Loucy (cell line): Measurements from ENCODE around the gene CTBP2.

Source experiments
- CTCF ChIP-seq: fragments of 200-600 bp; sonication (generic); conservative IDR thresholded peaks from 2 replicates; pipeline ENCODE4 v1.5.1; 2014; ENCODE audit warnings: mild to moderate bottlenecking, antibody characterized with exemption, low read length
- EZH2phosphoT487 ChIP-seq: fragments of 200-600 bp; IDR thresholded peaks from 2 replicates; pipeline ENCODE4 v1.6.1; 2018; ENCODE audit warnings: antibody characterized with exemption, mild to moderate bottlenecking, moderate library complexity, borderline replicate concordance

- TF ChIP-seq CTCF (no peak), EZH2phosphoT487 (no peak)
Observed at GRCh38 chr10:124995605-124996004, 164.8 kb downstream of the CTBP2 start.
